ENCODE results near the gene GPI.
A peak's percentile ranks its signal among the peaks of the same experiment; 100 is the strongest.
"Not testable (repeated sequence)": the region's sequence is repeated elsewhere in the genome, so short reads cannot be mapped to it uniquely, and the experiment has no call there.

Gene GPI

DNA sequence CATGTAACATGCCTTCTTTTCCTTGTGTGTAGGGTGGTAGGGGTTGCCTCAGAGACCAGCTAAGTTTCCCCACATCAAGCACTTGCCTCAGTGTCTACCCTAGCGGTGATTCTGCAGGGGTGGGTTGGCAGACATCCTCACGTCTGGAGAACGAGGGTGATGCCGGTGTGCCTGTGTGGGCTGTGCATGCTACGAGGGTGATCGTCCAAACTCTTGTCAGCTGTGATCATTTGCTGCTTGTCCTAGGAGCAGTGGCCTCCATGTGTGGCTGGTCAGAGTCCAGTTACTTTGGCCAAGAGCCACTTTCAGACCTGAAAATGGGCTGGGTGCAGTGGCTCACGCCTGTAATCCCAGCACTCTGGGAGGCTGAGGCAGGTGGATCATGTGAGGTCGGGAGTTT is 5.1 kb downstream of the GPI start:
- DNase-seq = no peak

- no peak for DNase-seq
Observed at GRCh38 chr19:34370983-34371382, 6.0 kb downstream of the GPI start.

DNA sequence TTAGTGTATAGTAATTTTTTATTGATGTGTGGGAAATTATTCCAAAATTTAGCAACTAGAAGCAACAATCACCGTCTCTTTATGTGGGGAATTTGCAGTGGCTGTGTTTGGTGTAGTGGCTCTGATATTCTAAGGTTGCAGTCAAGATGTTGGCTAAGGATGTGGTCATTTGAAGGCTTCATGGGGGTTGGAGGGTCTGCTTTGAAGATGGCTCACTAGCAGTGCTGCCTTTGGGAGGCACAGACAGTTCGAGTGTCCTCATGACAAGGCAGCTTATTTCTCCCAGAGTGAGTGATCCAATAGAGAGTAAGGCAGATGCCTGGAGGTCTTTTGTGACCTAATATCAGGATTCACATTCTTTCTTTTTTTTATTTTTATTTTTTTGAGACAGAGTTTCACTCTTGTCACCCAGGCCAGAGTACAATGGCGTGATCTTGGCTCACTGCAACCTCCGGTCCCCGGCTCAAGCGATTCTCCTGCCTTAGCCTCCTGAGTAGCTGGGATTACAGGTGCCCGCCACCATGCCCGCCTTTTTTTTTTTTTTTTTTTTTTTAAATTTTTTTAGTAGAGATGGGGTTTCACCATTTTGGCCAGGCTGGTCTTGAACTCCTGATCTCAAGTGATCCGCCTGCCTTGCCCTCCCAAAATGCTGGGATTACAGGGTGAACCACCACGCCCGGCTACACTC is 8.7 kb downstream of the GPI start:
- DNase-seq = no peak

GRCh38 chr19:34375598-34375997 is 10.6 kb downstream of the GPI start:
- DNase-seq = no peak

- DNase-seq = no peak
Observed at GRCh38 chr19:34380639-34381241, 15.7 kb downstream of the GPI start.

- no peak for DNase-seq
Observed at GRCh38 chr19:34381399-34382251, 16.6 kb downstream of the GPI start.

- no peak for DNase-seq
Observed at GRCh38 chr19:34382471-34382870, 17.5 kb downstream of the GPI start.

GRCh38 chr19:34383599-34383998 is 18.6 kb downstream of the GPI start:
- no peak for DNase-seq

DNA sequence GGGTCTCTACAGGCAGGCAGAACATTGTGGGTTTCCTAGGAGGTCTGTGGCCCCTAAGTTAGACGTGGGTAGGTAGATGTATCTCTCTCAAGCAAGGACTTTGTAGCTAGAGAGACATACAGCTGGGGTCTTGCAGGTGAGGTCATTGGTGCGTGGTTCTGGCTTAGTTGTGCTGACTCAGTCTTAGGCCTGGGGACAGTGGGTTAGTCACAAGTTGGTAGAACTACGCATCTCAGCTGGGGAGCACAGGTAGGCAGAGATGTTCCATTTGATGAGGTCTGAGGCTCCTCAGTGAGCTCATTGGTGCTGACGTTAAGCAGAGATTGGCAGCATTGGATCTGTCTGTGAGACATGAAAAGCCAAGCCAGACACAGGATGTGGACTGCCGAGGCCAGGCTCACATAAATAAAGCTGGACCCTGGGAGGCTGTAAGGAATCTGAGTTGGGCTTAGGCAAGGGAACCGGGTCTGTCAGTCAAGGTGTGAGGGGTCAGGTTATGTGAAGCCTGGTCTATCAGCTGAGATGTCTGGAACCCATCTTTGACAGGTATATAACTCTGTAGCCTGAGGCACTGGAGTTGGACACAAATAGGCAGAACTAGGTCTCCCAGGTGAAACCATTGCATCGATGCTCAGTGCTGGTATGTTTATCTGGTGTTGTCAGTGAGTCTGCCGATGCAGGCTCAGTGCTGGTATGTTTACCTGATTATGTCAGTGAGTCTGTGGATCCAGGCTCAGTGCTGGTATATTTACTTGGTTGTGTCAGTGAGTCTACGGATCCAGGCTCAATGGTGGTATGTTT is 21.8 kb downstream of the GPI start:
- no peak for DNase-seq

GRCh38 chr19:34387446-34387810 is 22.4 kb downstream of the GPI start:
- DNase-seq = no peak

DNA sequence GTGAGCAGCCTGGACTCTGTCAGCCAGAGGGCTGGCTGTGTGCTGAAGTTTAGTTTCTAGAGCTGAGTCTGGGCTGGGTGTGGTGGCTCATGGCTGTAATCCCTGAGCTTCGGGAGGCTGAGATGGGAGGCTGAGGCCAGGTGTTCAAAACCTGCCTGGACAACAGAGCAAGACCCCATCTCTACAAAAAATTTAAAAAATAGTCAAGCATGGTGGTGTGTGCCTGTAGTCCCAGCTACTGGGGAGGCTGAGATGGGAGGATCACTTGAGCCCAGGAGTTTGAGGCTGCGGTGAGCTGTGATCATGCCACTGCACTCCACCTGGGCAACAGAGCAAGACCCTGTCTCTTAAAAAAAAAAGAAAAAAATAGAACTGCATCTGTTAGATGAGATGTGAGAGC is 23.7 kb downstream of the GPI start:
- DNase-seq = not testable (repeated sequence)

- DNase-seq = no peak
Observed at GRCh38 chr19:34391813-34392212, 26.8 kb downstream of the GPI start.

- DNase-seq = no peak
Observed at GRCh38 chr19:34393031-34393430, 28.0 kb downstream of the GPI start.

GRCh38 chr19:34393629-34394028 is 28.6 kb downstream of the GPI start:
- no peak for DNase-seq

- DNase-seq = no peak
Observed at GRCh38 chr19:34397853-34398252, 32.9 kb downstream of the GPI start.

DNA sequence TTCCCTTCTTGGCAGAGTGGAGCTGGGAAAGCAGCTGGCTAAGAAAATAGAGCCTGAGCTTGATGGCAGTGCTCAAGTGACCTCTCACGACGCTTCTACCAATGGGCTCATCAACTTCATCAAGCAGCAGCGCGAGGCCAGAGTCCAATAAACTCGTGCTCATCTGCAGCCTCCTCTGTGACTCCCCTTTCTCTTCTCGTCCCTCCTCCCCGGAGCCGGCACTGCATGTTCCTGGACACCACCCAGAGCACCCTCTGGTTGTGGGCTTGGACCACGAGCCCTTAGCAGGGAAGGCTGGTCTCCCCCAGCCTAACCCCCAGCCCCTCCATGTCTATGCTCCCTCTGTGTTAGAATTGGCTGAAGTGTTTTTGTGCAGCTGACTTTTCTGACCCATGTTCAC is 34.9 kb downstream of the GPI start:
- no peak for DNase-seq

DNA sequence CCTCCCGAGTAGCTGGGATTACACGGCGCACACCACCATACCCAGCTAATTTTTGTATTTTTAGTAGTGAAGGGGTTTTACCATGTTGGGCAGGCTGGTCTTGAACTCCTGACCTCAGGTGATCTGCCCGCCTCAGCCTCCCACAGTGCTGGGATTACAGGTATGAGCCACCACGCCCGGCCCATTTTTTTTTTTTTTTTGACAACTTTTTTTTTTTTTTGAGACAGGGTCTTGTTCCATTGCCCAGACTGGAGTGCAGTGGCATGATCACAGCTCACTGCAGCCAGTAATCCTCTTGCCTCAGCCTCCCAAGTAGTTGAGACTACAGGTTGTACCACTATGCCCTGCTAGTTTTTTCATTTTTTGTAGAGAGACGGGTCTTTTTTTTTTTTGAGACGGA is 35.8 kb downstream of the GPI start:
- not testable (repeated sequence) for DNase-seq

DNA sequence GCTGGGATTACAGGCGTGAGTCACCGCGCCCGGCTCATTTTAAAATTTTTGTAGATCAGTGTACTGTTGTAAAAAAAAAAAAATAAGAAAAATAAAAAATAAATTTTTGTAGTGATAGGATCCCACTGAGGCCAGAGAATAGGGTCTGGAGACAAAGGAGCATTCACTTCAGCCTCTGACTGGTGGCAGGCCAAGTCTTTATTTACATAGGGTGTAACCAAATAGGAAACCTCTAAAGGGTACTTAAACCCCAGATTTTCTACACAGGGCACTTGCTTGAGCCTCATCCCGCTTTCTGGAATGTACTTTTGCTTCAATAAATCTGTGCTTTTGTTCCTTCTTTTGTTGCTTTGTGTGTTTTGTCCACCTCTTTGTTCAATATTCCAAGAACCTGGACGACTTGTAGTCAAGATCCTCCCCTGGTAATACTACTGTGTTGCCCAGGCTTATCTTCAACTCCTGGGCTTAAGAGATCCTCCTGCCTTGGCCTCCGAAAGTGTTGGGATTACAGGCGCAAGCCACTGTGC is 37.1 kb downstream of the GPI start:
- DNase-seq = no peak

DNA sequence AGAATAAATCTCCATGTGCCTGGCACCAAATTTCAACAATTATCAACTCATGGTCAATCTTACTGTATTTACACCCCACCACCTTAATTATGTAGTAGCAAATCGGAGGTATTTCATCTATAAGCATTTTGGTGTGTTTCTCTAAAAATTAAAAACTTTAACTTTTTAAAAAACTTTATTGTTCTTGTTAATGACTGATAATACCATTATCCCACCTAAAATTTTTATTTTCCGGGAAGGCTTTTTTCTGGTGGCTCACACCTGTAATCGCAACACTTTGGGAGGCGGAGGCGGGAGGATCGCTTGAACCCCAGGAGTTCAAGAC is 38.8 kb downstream of the GPI start:
- DNase-seq = no peak

DNA sequence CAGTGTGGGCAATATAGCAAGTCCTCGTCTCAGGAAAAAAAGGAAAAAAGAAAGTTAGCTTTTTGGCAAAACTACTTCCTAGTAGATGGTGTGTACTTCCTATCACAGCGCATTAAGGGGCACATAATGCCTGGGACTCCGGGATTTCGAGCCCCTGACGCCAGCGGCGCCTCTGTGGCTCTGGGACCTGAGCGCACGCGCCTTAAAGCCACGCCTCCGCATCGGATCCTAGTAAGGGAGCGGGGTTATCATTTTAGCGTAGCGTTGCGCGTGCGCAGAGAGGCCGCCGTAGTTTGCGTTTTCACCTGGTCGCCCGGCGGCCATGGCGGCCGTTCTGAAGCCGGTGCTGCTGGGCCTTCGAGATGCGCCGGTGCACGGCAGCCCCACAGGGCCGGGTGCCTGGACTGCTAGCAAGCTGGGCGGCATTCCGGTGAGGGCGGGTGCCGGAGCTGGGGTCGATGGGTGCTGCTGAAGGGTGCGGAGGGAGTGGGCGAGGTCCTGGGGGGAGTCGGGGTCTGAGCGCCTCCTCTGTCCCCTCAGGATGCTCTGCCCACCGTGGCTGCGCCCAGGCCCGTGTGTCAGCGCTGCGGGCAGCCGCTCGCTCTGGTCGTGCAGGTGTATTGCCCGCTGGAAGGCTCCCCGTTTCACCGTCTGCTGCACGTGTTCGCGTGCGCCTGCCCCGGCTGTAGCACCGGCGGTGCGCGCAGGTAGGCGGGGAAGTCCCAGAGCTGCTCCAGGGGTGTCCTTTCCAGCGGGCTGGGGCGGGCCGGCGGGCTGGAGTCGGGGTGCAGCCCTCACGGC is 39.3 kb downstream of the GPI start, which contains the start of gene PDCD2L:
Gene PDCD2L, plus strand, starts transcription at position 291 of the 801 bp plus-strand sequence. Its CDS starts 32 bp downstream, at position 323.
- DNase-seq = peak; percentile 95

- no peak for DNase-seq
Observed at GRCh38 chr19:34405892-34406660, 41.1 kb downstream of the GPI start.

Measured in activated CD4-positive, alpha-beta T cell treated with anti-CD3 and anti-CD28 coated beads, Interleukin-2, Interleukin-6, amounts not matched to agents 100 ng/mL and 50 ng/mL, durations not matched to agents 16 hours and 8 hours (primary cell).